Epithelial cell of proximal tubule (primary cell): ENCODE results near the gene TEX35. TPM values are rescaled to one million over a fixed set of nuclear protein-coding genes. Genes with fewer than 3 reads are reported as not detected.

Experiments used
- DNase-seq: peaks from one replicate; pipeline ENCODE4 v3.0.0-alpha.2; 2011; ENCODE audit warnings: low read depth
- H3K4me3 ChIP-seq: 2 replicates; pipeline ENCODE4 v1.5.1; 2011; ENCODE audit warnings: low read depth, mild to moderate bottlenecking, low read length
- total RNA-seq: library from RNA; depleted of rRNA; stranded (reverse); fragments of >200 nt; gene quantifications from 2 replicates; pipeline ENCODE4 v1.2.3, GENCODE V29; 2015
- TF ChIP-seq, protein P1 (sequence below): conservative IDR thresholded peaks from 2 replicates; pipeline ENCODE4 v1.5.1; 2012; ENCODE audit warnings: low read depth, mild to moderate bottlenecking, low read length

The TEX35 gene
- total RNA-seq, 1 donor from 2014 or later, result not detected

DNA sequence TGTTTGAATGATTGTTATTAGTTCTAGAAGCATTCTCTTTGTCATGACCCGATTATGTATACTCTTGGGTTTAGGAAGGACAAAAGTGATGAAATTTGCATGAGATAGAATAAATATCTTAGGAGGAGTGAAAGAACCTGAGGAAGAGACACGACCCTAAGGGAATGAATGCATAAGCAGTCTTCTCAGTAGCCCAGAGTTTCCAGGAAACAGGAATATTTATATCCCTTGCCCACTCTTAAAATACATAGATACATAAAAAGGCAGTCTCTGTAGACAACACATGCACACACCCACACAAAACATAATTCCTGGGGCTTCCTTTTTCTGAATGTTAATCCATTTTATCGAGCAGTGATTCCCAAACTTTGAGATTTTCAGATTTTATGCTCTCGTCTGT is 35.5 kb upstream of the TEX35 start:
- TF ChIP-seq, protein P1, sequence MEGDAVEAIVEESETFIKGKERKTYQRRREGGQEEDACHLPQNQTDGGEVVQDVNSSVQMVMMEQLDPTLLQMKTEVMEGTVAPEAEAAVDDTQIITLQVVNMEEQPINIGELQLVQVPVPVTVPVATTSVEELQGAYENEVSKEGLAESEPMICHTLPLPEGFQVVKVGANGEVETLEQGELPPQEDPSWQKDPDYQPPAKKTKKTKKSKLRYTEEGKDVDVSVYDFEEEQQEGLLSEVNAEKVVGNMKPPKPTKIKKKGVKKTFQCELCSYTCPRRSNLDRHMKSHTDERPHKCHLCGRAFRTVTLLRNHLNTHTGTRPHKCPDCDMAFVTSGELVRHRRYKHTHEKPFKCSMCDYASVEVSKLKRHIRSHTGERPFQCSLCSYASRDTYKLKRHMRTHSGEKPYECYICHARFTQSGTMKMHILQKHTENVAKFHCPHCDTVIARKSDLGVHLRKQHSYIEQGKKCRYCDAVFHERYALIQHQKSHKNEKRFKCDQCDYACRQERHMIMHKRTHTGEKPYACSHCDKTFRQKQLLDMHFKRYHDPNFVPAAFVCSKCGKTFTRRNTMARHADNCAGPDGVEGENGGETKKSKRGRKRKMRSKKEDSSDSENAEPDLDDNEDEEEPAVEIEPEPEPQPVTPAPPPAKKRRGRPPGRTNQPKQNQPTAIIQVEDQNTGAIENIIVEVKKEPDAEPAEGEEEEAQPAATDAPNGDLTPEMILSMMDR, result no peak
- no peak for DNase-seq

DNA sequence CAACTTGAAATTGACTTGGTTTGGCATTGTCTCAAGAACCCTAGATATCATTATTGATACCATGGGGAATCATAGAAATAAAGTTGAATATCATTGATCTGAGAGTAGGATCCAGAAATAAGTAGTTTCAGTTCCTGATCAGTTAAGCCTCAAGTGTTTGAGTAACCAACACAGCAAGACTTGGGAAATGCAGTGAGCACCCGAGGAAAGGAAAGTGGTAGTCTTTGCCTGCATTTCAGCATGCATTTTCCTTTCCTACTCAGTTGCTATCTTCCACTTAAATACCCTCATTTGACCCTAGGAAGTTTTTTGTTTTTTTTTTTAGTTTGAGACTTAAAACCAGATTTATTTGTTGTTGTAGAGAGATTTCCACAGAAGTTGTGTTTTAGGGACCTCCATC is 35.1 kb upstream of the TEX35 start:
- TF ChIP-seq, protein P1, result no peak
- no peak overlapping the region for H3K4me3 ChIP-seq

More for the DNA sequence above, 35.5 kb upstream of the TEX35 start:
- no peak overlapping the region for H3K4me3 ChIP-seq

DNA sequence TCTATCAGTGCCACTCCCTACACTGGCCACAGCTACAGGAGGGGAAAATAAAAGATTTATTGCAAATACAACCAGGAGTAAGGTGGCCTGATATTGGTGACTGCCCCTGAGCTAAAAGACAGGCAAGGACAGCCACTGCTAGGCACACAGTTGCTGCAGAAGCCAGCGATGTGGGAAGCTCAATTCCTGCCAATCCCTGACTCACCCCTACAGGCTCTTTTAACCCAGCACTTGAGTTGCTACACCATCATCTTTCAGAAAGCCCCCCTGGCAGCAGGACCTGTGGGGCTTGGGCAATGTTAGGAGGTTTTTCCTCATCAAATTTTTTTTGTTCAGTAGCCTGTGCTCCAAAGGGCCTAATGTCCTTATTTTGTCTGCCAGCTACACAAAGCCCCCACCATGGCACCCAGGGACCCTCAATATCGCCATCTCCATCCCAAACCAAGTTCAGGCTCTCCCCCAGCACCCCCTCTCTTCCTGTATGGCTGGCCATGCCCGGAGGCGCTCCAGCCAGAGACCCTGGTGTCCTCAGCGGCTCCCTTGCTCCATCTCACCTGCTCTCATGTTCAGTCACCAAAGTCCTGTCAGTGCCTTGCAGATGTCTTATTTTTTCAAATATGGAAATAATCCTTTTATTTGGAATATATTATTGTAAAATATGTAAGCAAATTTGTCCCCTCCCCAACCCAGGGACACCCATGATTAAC is 29.5 kb upstream of the TEX35 start:
- DNase-seq, result no peak
- TF ChIP-seq, protein P1, result no peak
- H3K4me3 ChIP-seq, result no peak overlapping the region

More for the DNA sequence above, 35.1 kb upstream of the TEX35 start:
- no peak for DNase-seq

DNA sequence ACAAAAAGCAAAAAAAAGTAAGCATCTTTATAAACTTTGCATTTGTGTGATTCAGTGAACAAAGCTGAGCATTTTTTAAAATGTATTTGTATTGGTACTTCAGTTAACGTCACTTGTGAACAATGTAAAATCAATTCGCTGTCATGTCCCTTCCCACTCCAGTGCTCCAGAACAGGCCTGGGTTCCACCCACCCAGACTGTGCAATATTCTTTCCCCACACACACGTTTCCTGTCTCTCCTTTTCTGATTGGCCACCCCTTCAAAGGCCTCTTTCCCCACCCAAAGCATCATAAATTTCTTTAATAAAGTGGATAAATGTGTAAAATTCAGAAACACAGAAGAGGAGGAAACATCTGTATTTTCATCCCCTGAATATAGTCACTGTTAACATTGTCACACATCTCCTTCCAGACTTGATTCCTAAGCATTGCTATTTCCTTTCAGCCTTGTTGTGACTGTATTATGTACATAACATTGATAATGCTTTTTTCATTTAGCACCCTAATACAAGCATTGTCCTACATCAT is 28.1 kb upstream of the TEX35 start:
- no peak overlapping the region for H3K4me3 ChIP-seq
- TF ChIP-seq, protein P1, result no peak
- DNase-seq, result no peak

DNA sequence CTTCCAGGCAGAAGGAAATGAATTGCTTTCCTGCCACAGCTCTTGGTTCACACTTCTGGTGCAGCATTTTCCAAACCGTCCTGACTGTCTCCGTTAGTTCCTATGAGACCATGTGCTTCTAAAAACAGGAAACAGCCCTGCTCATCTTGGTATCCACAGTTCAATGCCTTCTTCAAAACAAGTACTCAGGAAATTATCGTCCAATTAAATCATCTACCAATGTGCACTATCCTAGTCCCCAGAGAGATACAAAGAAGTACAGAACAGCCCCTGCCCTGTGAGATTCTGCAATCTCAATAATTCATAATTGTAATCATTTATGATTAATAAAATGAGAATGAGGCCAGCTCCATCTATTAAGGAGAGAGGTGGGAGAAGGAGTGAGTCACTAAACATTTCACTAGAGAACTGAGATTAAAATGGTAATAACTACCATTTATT is 27.3 kb upstream of the TEX35 start:
- no peak overlapping the region for H3K4me3 ChIP-seq
- TF ChIP-seq, protein P1, result no peak
- no peak for DNase-seq

DNA sequence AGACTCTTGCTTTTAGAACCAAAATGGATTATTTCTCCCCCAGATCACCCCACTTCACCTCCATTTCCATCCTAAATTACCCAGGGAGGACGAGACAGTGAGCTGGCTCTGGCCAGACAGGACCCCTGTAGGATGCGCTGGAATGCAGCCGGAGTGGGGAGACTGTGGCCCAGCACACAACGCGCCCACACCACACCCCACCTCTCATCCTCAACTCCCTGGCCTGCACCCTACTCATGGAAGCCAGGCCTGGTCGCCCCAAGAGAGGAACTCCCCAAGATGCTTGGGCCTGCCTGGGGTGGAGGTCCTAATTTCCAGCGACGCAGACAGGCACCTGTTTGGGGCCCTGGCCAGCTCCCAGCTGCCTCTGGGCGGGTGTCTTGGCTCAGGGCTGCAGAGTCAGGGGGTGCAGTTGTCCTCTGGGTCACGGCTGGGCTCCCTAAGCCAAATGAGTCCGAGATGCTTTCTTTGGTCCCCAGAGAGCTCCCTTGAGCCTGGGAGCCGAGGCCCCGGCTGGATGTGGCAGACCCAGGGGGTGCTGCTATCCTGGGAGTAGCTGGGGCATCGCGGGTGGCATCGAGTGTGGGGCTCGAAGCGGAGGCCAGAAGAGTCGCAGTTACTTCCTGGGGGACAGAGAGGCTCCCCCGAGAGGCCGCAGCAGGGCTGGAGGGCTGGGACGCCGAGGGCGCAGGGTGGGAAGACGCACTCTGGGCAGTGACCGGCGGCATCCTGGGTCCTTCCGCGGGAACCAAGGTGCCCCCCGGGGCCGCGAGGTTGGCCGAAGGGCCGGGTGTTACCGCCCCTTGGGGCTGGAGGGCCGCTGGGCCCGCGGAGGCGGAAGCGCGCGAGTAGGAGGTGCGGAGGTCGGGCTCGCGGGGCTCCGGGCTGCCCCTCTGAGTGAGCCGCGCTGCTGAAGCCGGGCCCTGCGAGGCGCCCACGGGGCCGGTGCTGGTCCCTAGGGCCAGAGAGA is 26.5 kb upstream of the TEX35 start:
- H3K4me3 ChIP-seq, result no peak overlapping the region

More for the DNA sequence above, 26.5 kb upstream of the TEX35 start:
- DNase-seq, result no peak
- TF ChIP-seq, protein P1, result no peak
